Smooth muscle cell (in vitro differentiated cells): ENCODE results near the gene DOCK4. TPM values are rescaled to one million over a fixed set of nuclear protein-coding genes. Genes with fewer than 3 reads are reported as not detected.

ENCODE experiments used
- DNase-seq: peaks from one replicate; lab custom pipeline; 2025; ENCODE audit not compliant: unreplicated experiment; lab: John Stamatoyannopoulos, UW
- H2AFZ ChIP-seq: fragments of 200-600 bp; sonication (generic); 2 replicates; pipeline ENCODE4 v1.6.0; 2016; ENCODE audit warnings: antibody characterized with exemption, low read depth, mild to moderate bottlenecking
- H3F3A ChIP-seq: fragments of 200-600 bp; sonication (generic); 2 replicates; pipeline ENCODE4 v1.6.0; 2017; ENCODE audit warnings: antibody characterized with exemption, low read depth
- H3K27ac ChIP-seq: fragments of 200-600 bp; sonication (generic); 2 replicates; pipeline ENCODE4 v1.5.1; 2016; ENCODE audit warnings: low read depth, mild to moderate bottlenecking
- H3K27me3 ChIP-seq: fragments of 200-600 bp; sonication (generic); 2 replicates; pipeline ENCODE4 v1.6.1; 2016; ENCODE audit warnings: low read depth, mild to moderate bottlenecking
- H3K36me3 ChIP-seq: fragments of 200-600 bp; sonication (generic); 2 replicates; pipeline ENCODE4 v1.5.1; 2016; ENCODE audit warnings: low read depth
- H3K4me1 ChIP-seq: fragments of 200-600 bp; sonication (generic); 2 replicates; pipeline ENCODE4 v1.5.1; 2016; ENCODE audit warnings: low read depth
- H3K4me2 ChIP-seq: fragments of 200-600 bp; sonication (generic); 2 replicates; pipeline ENCODE4 v1.6.0; 2016; ENCODE audit warnings: mild to moderate bottlenecking
- H3K4me3 ChIP-seq: fragments of 200-600 bp; sonication (generic); 2 replicates; pipeline ENCODE4 v1.5.1; 2016; ENCODE audit warnings: mild to moderate bottlenecking
- H3K79me2 ChIP-seq: fragments of 200-600 bp; sonication (generic); 2 replicates; pipeline ENCODE4 v1.6.0; 2016; ENCODE audit warnings: low read depth, mild to moderate bottlenecking
- H3K9ac ChIP-seq: fragments of 200-600 bp; sonication (generic); 2 replicates; pipeline ENCODE4 v1.6.0; 2016; ENCODE audit warnings: low read depth
- H3K9me3 ChIP-seq: fragments of 200-600 bp; sonication (generic); replicated peaks from 2 replicates; pipeline ENCODE4 v1.5.1; 2016; ENCODE audit warnings: low read depth
- H4K20me1 ChIP-seq: fragments of 200-600 bp; sonication (generic); 2 replicates; pipeline ENCODE4 v1.6.0; 2016; ENCODE audit warnings: low read depth
- CTCF ChIP-seq: fragments of 200-600 bp; sonication (generic); IDR thresholded peaks from 2 replicates; pipeline ENCODE4 v1.5.1; 2017; ENCODE audit warnings: borderline replicate concordance, mild to moderate bottlenecking, antibody characterized with exemption; ENCODE audit not compliant: insufficient read depth, poor library complexity, severe bottlenecking
- WGBS: methylation state at CpG from one replicate; pipeline ENCODE4 v1.1.7; 2016; ENCODE audit warnings: low lambda C conversion rate; 5-methylcytosine and 5-hydroxymethylcytosine counted together
- polyA plus RNA-seq: library from polyadenylated mRNA; unstranded; fragments of >200 nt; fragmentation: Nextera tagmentation; extraction: Ambion mirVana; gene quantifications from 2 replicates; pipeline ENCODE4 v1.2.1, GENCODE V29; 2016
- total RNA-seq: library from RNA; depleted of rRNA; stranded (reverse); fragments of >200 nt; gene quantifications from 2 replicates; pipeline ENCODE4 v1.2.3, GENCODE V29; 2014

The DOCK4 gene
- total and polyA plus RNA-seq, 2 experiments from 2014 or later, result 7.4 to 20.5 TPM

GRCh38 chr7:111903797-111904196, 302.4 kb downstream of the DOCK4 start:
- TF ChIP-seq CTCF, result no peak
- H2AFZ ChIP-seq, result no peak overlapping the region
- no peaks in the 10 kb centered on the region for H3K79me2 ChIP-seq
- H3K4me1 ChIP-seq, result no peaks in the 10 kb centered on the region
- no peak for DNase-seq
- H4K20me1 ChIP-seq, result no peaks in the 10 kb centered on the region
- H3F3A ChIP-seq, result no peaks in the 10 kb centered on the region
- H3K4me2 ChIP-seq, result no peak overlapping the region
- no peak overlapping the region for H3K4me3 ChIP-seq
- H3K27me3 ChIP-seq, result no peaks in the 10 kb centered on the region
- no peaks in the 10 kb centered on the region for H3K36me3 ChIP-seq
- H3K9me3 ChIP-seq, result no peaks in the 10 kb centered on the region
- H3K9ac ChIP-seq, result no peak overlapping the region
- 56% methylated on average over 2 of the region's 2 CpGs for WGBS
- no peak overlapping the region for H3K27ac ChIP-seq

GRCh38 chr7:111903016-111903415, 303.2 kb downstream of the DOCK4 start:
- Histone ChIP-seq H3K9me3 (no peaks in the 10 kb centered on the region), H3K4me3 (no peak overlapping the region), H3K36me3 (no peaks in the 10 kb centered on the region), H3F3A (no peaks in the 10 kb centered on the region), H3K79me2 (no peaks in the 10 kb centered on the region), H3K27ac (no peak overlapping the region), H3K9ac (no peak overlapping the region), H3K4me1 (no peaks in the 10 kb centered on the region), H3K4me2 (no peak overlapping the region), H4K20me1 (no peaks in the 10 kb centered on the region), H3K27me3 (no peaks in the 10 kb centered on the region), H2AFZ (no peak overlapping the region)
- no peak for DNase-seq
- 97% methylated on average over 1 of the region's 1 CpG for WGBS
- no peak for TF ChIP-seq CTCF

- Histone ChIP-seq H3F3A (no peaks in the 10 kb centered on the region), H3K4me2 (no peak overlapping the region), H3K4me3 (no peak overlapping the region), H3K79me2 (no peaks in the 10 kb centered on the region), H3K36me3 (no peaks in the 10 kb centered on the region), H3K27me3 (no peaks in the 10 kb centered on the region), H3K9ac (no peak overlapping the region), H3K27ac (no peak overlapping the region), H4K20me1 (no peaks in the 10 kb centered on the region), H3K9me3 (no peaks in the 10 kb centered on the region), H2AFZ (no peak overlapping the region), H3K4me1 (no peaks in the 10 kb centered on the region)
- no peak for TF ChIP-seq CTCF
- DNase-seq, result no peak
- 97% methylated on average over 7 of the region's 7 CpGs for WGBS
Measured at GRCh38 chr7:111900283-111900682, 305.9 kb downstream of the DOCK4 start.

GRCh38 chr7:111895049-111895448, 311.1 kb downstream of the DOCK4 start:
- DNase-seq, result no peak
- Histone ChIP-seq H3K27me3 (no peaks in the 10 kb centered on the region), H3K9ac (no peak overlapping the region), H4K20me1 (no peaks in the 10 kb centered on the region), H3K9me3 (no peaks in the 10 kb centered on the region), H3K27ac (no peak overlapping the region), H2AFZ (no peak overlapping the region), H3K36me3 (no peaks in the 10 kb centered on the region), H3K79me2 (no peaks in the 10 kb centered on the region), H3K4me2 (no peak overlapping the region), H3K4me1 (no peaks in the 10 kb centered on the region), H3F3A (no peaks in the 10 kb centered on the region), H3K4me3 (no peak overlapping the region)
- 86% methylated on average over 2 of the region's 2 CpGs for WGBS
- no peak for TF ChIP-seq CTCF
